CD14-positive monocyte (primary cell): Measurements from ENCODE around the gene RRP12. TPM values are rescaled to one million over a fixed set of nuclear protein-coding genes. Genes with fewer than 3 reads are reported as not detected.
"Not testable (repeated sequence)": the region's sequence is repeated elsewhere in the genome, so short reads cannot be mapped to it uniquely, and the experiment has no call there.

Experiments
- DNase-seq, 3 donors: peaks; one replicate each; pipeline ENCODE4 v3.0.0-alpha.2; 2011 to 2022
- H2AFZ ChIP-seq: 2 replicates; pipeline ENCODE4 v1.6.0; 2012; ENCODE audit warnings: mild to moderate bottlenecking, low read depth, low read length, inconsistent platforms; ENCODE audit not compliant: insufficient read depth, poor library complexity, severe bottlenecking
- H3K27ac ChIP-seq, 2 donors: 1 replicate in 1 of 2; 2 replicates in 1 of 2; pipeline ENCODE4 v1.5.1; 2012 to 2013; ENCODE audit warnings: low read length in 2 of 2, control low read depth in 1 of 2, inconsistent platforms in 1 of 2, low read depth in 1 of 2, mild to moderate bottlenecking in 1 of 2
- H3K27me3 ChIP-seq, 2 donors: one replicate each; pipeline versions ENCODE4 v1.6.0 to v1.6.1; 2011 to 2013; ENCODE audit warnings: low read length in 2 of 2; ENCODE audit not compliant: control insufficient read depth in 2 of 2, insufficient read depth in 2 of 2
- H3K36me3 ChIP-seq, 2 donors: replicated peaks in 1 of 2; 1 replicate in 1 of 2; 2 replicates in 1 of 2; pipeline versions ENCODE4 v1.5.1 to v1.6.1; 2012 to 2013; ENCODE audit warnings: low read length in 2 of 2, control low read depth in 1 of 2, inconsistent platforms in 1 of 2, mild to moderate bottlenecking in 1 of 2; ENCODE audit not compliant: insufficient read depth in 2 of 2, control insufficient read depth in 1 of 2
- H3K4me1 ChIP-seq, 2 donors: 1 replicate in 1 of 2; 2 replicates in 1 of 2; pipeline versions ENCODE4 v1.5.1 to v1.6.1; 2012 to 2013; ENCODE audit warnings: low read length in 2 of 2, control low read depth in 1 of 2, inconsistent platforms in 1 of 2, mild to moderate bottlenecking in 1 of 2, moderate library complexity in 1 of 2; ENCODE audit not compliant: insufficient read depth in 2 of 2, control insufficient read depth in 1 of 2
- H3K4me2 ChIP-seq: replicated peaks from 2 replicates; pipeline ENCODE3; 2012; ENCODE audit warnings: low read length, moderate library complexity, mild to moderate bottlenecking; ENCODE audit not compliant: poor library complexity, severe bottlenecking; ENCODE audit errors: extremely low read depth
- H3K4me3 ChIP-seq, 3 experiments: fragments of 200-600 bp in 1 of 3; sonication (generic) in 1 of 3; replicated peaks in 1 of 3; 1 replicate in 2 of 3; 2 replicates in 1 of 3; pipeline ENCODE4 v1.5.1; 2011 to 2013; ENCODE audit warnings: low read length in 3 of 3, mild to moderate bottlenecking in 3 of 3, control low read depth in 2 of 3, low read depth in 2 of 3, inconsistent platforms in 1 of 3, moderate library complexity in 1 of 3
- H3K79me2 ChIP-seq: 2 replicates; pipeline ENCODE4 v1.6.0; 2012; ENCODE audit warnings: mild to moderate bottlenecking, control low read depth, inconsistent platforms, low read length, moderate library complexity; ENCODE audit not compliant: insufficient read depth
- H3K9ac ChIP-seq: 2 replicates; pipeline ENCODE4 v1.6.0; 2017; ENCODE audit warnings: low read length, mild to moderate bottlenecking; ENCODE audit not compliant: insufficient read depth, poor library complexity, severe bottlenecking
- H3K9me3 ChIP-seq, 2 donors: replicated peaks in 1 of 2; 1 replicate in 1 of 2; 2 replicates in 1 of 2; pipeline versions ENCODE4 v1.5.1 to v1.6.1; 2012 to 2013; ENCODE audit warnings: low read length in 2 of 2, control low read depth in 1 of 2; ENCODE audit not compliant: control insufficient read depth in 1 of 2, insufficient read depth in 1 of 2
- H4K20me1 ChIP-seq: 2 replicates; pipeline ENCODE4 v1.6.0; 2012; ENCODE audit warnings: mild to moderate bottlenecking, low read length, control low read depth, moderate library complexity; ENCODE audit not compliant: insufficient read depth
- H3K27ac Mint-ChIP-seq, 7 donors: one replicate each; pipeline ENCODE4 v1.8.0; 2020; ENCODE audit warnings: mild to moderate bottlenecking in 7 of 7, mixed read lengths in 7 of 7, moderate library complexity in 6 of 7, inconsistent platforms in 2 of 7
- H3K27me3 Mint-ChIP-seq, 3 donors: one replicate each; pipeline ENCODE4 v1.8.0; 2021 to 2022; ENCODE audit warnings: low read depth in 3 of 3, mild to moderate bottlenecking in 3 of 3, mixed read lengths in 3 of 3, moderate library complexity in 3 of 3, inconsistent platforms in 1 of 3
- H3K36me3 Mint-ChIP-seq, 2 donors: one replicate each; pipeline ENCODE4 v1.8.0; 2020; ENCODE audit warnings: mixed read lengths in 2 of 2, inconsistent platforms in 1 of 2, mild to moderate bottlenecking in 1 of 2
- H3K4me1 Mint-ChIP-seq: one replicate; pipeline ENCODE4 v1.8.0; 2020; ENCODE audit warnings: mild to moderate bottlenecking, mixed read lengths
- H3K4me3 Mint-ChIP-seq, 2 donors: one replicate each; pipeline ENCODE4 v1.8.0; 2020; ENCODE audit warnings: mild to moderate bottlenecking in 2 of 2, mixed read lengths in 2 of 2, moderate library complexity in 1 of 2
- H3K9me3 Mint-ChIP-seq, 7 donors: one replicate each; pipeline ENCODE4 v1.8.0; 2020 to 2022; ENCODE audit warnings: mixed read lengths in 7 of 7, mild to moderate bottlenecking in 6 of 7, moderate library complexity in 6 of 7, inconsistent platforms in 2 of 7
- CTCF ChIP-seq: fragments of 200-600 bp; IDR thresholded peaks from one replicate; pipeline ENCODE4 v1.8.0; 2022; ENCODE audit warnings: antibody characterized with exemption, mild to moderate bottlenecking
- WGBS: methylation state at CpG from one replicate; pipeline ENCODE4 v1.1.5; 2013; ENCODE audit warnings: missing lambda C conversion rate; ENCODE audit not compliant: insufficient coverage; 5-methylcytosine and 5-hydroxymethylcytosine counted together
- intact Hi-C, 2 donors: fragments of 100-400 bp; cut with micrococcal nuclease; formaldehyde crosslinking; loops; one replicate each; pipeline versions ENCODE4 v1.15.0 to v1.15.1; 2023
- polyA plus RNA-seq, 3 donors: library from polyadenylated mRNA; depleted of rRNA in 1 of 3; unstranded in 2 of 3; stranded (reverse) in 1 of 3; fragments of 300-500 nt in 2 of 3; fragments of >200 nt in 1 of 3; fragmentation: Illumina TruSeq in 2 of 3; gene quantifications; 1 replicate in 2 of 3; 2 replicates in 1 of 3; pipeline ENCODE4 v1.2.3, GENCODE V29; 2012 to 2021

RRP12 gene
- polyA plus RNA-seq, 3 donors = 31.0 to 98.7 (median 44.3) TPM

GRCh38 chr10:97425964-97426775 is 25.0 kb upstream of the RRP12 start, which contains the start of gene PGAM1:
TSS of gene PGAM1 (plus strand) at chr10:97426191. CDS start at chr10:97426308, 117 bp downstream.
- intact Hi-C loops = loop anchor here in 1 of 2 donors (2.0 to 5.0 kb wide), 2 partner anchors 17 to 94 kb away; partner anchors contain the start of gene FRAT2
- peak within 1 kb of the TSS; percentile 85 to 90 for H3K4me3 Mint-ChIP-seq
- Histone ChIP-seq H4K20me1 (peaks cover 34% of the 10 kb centered on the region), H3K9ac (peak within 1 kb of the TSS; percentile 81), H3K4me1 (peaks cover 75 to 80% of the 10 kb centered on the region in 2 donors), H3K79me2 (peaks cover 68% of the 10 kb centered on the region), H3K27me3 (no peaks in the 10 kb centered on the region), H3K9me3 (no peaks in the 10 kb centered on the region), H3K4me3 (peak within 1 kb of the TSS; percentile 80 to 96 (median 82)), H3K36me3 (peaks cover 15 to 19% of the 10 kb centered on the region in 2 donors), H3K4me2 (peak within 1 kb of the TSS; percentile 86), H2AFZ (peak within 1 kb of the TSS; percentile 88), H3K27ac (peak within 1 kb of the TSS; percentile 94 to 95)
- H3K4me1 Mint-ChIP-seq = peaks cover 61% of the 10 kb centered on the region
- peaks cover 0 to 3% (median 0%) of the 10 kb centered on the region in 7 donors for H3K9me3 Mint-ChIP-seq
- H3K27ac Mint-ChIP-seq = peak within 1 kb of the TSS; percentile 92 to 99 (median 95)
- TF ChIP-seq CTCF = peak; percentile 65
- no peaks in the 10 kb centered on the region for H3K27me3 Mint-ChIP-seq
- H3K36me3 Mint-ChIP-seq = peaks cover 24 to 33% of the 10 kb centered on the region in 2 donors
- 0% methylated on average over 74 of the region's 90 CpGs for WGBS
- peak; percentile 96 to 99 (median 97) for DNase-seq

DNA sequence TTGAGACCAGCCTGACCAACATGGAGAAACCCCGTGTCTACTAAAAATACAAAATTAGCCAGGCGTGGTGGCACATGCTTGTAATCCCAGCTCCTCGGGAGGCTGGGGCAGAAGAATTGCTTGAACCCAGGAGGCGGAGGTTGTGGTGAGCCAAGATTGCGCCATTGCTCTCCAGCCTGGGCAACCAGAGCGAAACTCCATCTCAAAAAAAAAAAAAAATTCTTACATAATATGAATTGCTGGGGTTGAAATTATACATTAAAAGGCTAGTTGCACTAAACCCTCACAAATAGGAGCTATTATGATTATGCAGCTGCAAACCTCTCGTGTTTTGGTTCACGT is 22.6 kb upstream of the RRP12 start:
- DNase-seq = peak in 1 of 3 donors; percentile 29
- H3K9me3 ChIP-seq, H4K20me1 ChIP-seq, H2AFZ ChIP-seq, H3K27me3 ChIP-seq, H3K27me3 Mint-ChIP-seq, H3K36me3 ChIP-seq, H3K9me3 Mint-ChIP-seq: not testable (repeated sequence)
- peaks cover 86 to 92% of the 10 kb centered on the region in 2 donors for H3K4me1 ChIP-seq
- peak overlapping the region; percentile 52 for H3K4me2 ChIP-seq
- H3K4me1 Mint-ChIP-seq = peaks cover 77% of the 10 kb centered on the region
- peaks cover 7 to 11% of the 10 kb centered on the region in 2 donors for H3K36me3 Mint-ChIP-seq
- H3K27ac Mint-ChIP-seq = peak overlapping the region; percentile 92 to 99 (median 96)
- intact Hi-C loops = loop anchor here in 1 of 2 donors (2.0 kb wide), 1 partner anchor 15 kb away; no protein-coding TSS in a partner anchor
- peak overlapping the region; percentile 94 to 95 for H3K27ac ChIP-seq
- no CpG with 5 or more reads among the region's 8 CpGs for WGBS
- peak overlapping the region in 1 of 3 experiments; percentile 51 for H3K4me3 ChIP-seq
- H3K9ac ChIP-seq = peak overlapping the region; percentile 47
- peaks cover 43% of the 10 kb centered on the region for H3K79me2 ChIP-seq
- H3K4me3 Mint-ChIP-seq = peak overlapping the region; percentile 16 to 57
